HepG2 (cell line): ENCODE data around the gene NFKB2. TPM values are rescaled to one million over a fixed set of nuclear protein-coding genes. Genes with fewer than 3 reads are reported as not detected.

Experiments
- ATAC-seq: fragments of 200-7000 bp; cut with Tn5 transposase; 3 replicates; pipeline ENCODE4 v1.9.1; 2020; ENCODE audit warnings: mild to moderate bottlenecking, moderate library complexity
- BruUV-seq: library from RNA; stranded (reverse); fragments of 400-500 nt; replicated peaks from 2 replicates; lab custom pipeline; 2021; lab: Mats Ljungman, UMichigan
- CTCF ChIA-PET: fragments of 300-600 bp; formaldehyde crosslinking; extraction: SDS; loops from one replicate; lab custom pipeline; 2021; ENCODE audit warnings: low total read pairs, inconsistent platforms, low intra/inter-chr PET ratio; lab: Yijun Ruan, JAX
- POLR2A ChIA-PET: fragments of 350-600 bp; sonication (Branson Sonifier 250); formaldehyde crosslinking; loops from one replicate; lab custom pipeline; 2020; ENCODE audit warnings: antibody characterized with exemption, inconsistent platforms; lab: Yijun Ruan, JAX
- DNase-seq: peaks from one replicate; pipeline ENCODE4 v3.0.0-alpha.2; 2015; ENCODE audit warnings: low spot score
- FAIRE-seq: peaks from 3 replicates; lab custom pipeline; 2011; peaks lifted over from hg19 to GRCh38; lab: Jason Lieb, UNC
- H2AFZ ChIP-seq: one replicate; pipeline ENCODE4 v1.6.1; 2011; ENCODE audit warnings: low read length, inconsistent platforms
- H3K27ac ChIP-seq: fragments of 300-600 bp; 3 replicates; pipeline ENCODE4 v1.8.0; 2011; ENCODE audit warnings: mixed run types, mild to moderate bottlenecking, mixed read lengths, low read length, inconsistent platforms; ENCODE audit not compliant: insufficient read depth; ENCODE audit errors: extremely low read length
- H3K27me3 ChIP-seq, 2 experiments: fragments of 200-600 bp in 1 of 2; 2 replicates in 1 of 2; 3 replicates in 1 of 2; pipeline versions ENCODE4 v1.6.0 to v1.8.0; 2011; ENCODE audit warnings: low read length in 2 of 2, mild to moderate bottlenecking in 2 of 2, moderate library complexity in 2 of 2, inconsistent platforms in 1 of 2; ENCODE audit not compliant: insufficient read depth in 2 of 2, control insufficient read depth in 1 of 2
- H3K36me3 ChIP-seq, 2 experiments: fragments of 200-600 bp in 1 of 2; replicated peaks in 1 of 2; 2 replicates in 1 of 2; 3 replicates in 1 of 2; pipeline versions ENCODE4 v1.5.1 to v1.8.0; 2011; ENCODE audit warnings: low read length in 2 of 2, inconsistent platforms in 1 of 2; ENCODE audit not compliant: insufficient read depth in 2 of 2, control insufficient read depth in 1 of 2
- H3K4me1 ChIP-seq: 2 replicates; pipeline ENCODE4 v1.5.1; 2012; ENCODE audit warnings: low read length, inconsistent platforms; ENCODE audit not compliant: insufficient read depth
- H3K4me2 ChIP-seq: 2 replicates; pipeline ENCODE4 v1.6.0; 2011; ENCODE audit warnings: low read depth, low read length, inconsistent platforms
- H3K4me3 ChIP-seq, 3 experiments: fragments of 200-600 bp in 1 of 3; sonication (generic), shearing (Covaris generic) in 1 of 3; replicated peaks in 1 of 3; 2 replicates each; pipeline ENCODE4 v1.5.1; 2011 to 2016; ENCODE audit warnings: low read length in 3 of 3, inconsistent platforms in 2 of 3, low read depth in 2 of 3, mild to moderate bottlenecking in 2 of 3, control low read depth in 1 of 3, mixed read lengths in 1 of 3; ENCODE audit not compliant: insufficient read depth in 1 of 3
- H3K79me2 ChIP-seq: one replicate; pipeline ENCODE4 v1.6.1; 2011; ENCODE audit warnings: low read length, inconsistent platforms; ENCODE audit not compliant: insufficient read depth
- H3K9ac ChIP-seq: 2 replicates; pipeline ENCODE4 v1.6.0; 2011; ENCODE audit warnings: mild to moderate bottlenecking, low read depth, low read length, inconsistent platforms; ENCODE audit not compliant: insufficient read depth
- H3K9me3 ChIP-seq: 2 replicates; pipeline ENCODE4 v1.5.1; 2012; ENCODE audit warnings: mild to moderate bottlenecking, low read length
- H4K20me1 ChIP-seq: 2 replicates; pipeline ENCODE4 v1.6.0; 2011; ENCODE audit warnings: inconsistent platforms, mild to moderate bottlenecking, low read length, moderate library complexity; ENCODE audit not compliant: insufficient read depth
- HDAC1 ChIP-seq: sonication (generic); formaldehyde crosslinking; IDR thresholded peaks from 2 replicates; pipeline ENCODE4 v1.5.1; 2020; ENCODE audit warnings: mild to moderate bottlenecking, missing genetic modification reagents
- HDAC2 ChIP-seq: sonication (generic); formaldehyde crosslinking; IDR thresholded peaks from 2 replicates; pipeline ENCODE4 v1.4.0; 2020; ENCODE audit warnings: missing genetic modification reagents
- HNRNPL ChIP-seq: fragments of 200-400 bp; formaldehyde crosslinking; IDR thresholded peaks from 2 replicates; pipeline ENCODE4 v1.6.1; 2017; ENCODE audit warnings: mild to moderate bottlenecking, low read depth, low read length
- NCOA5 ChIP-seq: sonication (generic); formaldehyde crosslinking; IDR thresholded peaks from 2 replicates; pipeline ENCODE4 v1.4.0; 2020; ENCODE audit warnings: missing genetic modification reagents
- NFAT5 ChIP-seq: sonication (generic); formaldehyde crosslinking; IDR thresholded peaks from 2 replicates; pipeline ENCODE4 v1.4.0; 2020; ENCODE audit warnings: missing genetic modification reagents
- POGK ChIP-seq: sonication (generic); formaldehyde crosslinking; conservative IDR thresholded peaks from 2 replicates; pipeline ENCODE4 v1.8.0; 2022; ENCODE audit warnings: mild to moderate bottlenecking, moderate library complexity, missing genetic modification reagents
- PPARG ChIP-seq: conservative IDR thresholded peaks from 2 replicates; pipeline ENCODE4 v1.6.1; 2016; ENCODE audit warnings: missing biosample characterization, missing genetic modification reagents
- SIX1 ChIP-seq: sonication (generic); formaldehyde crosslinking; IDR thresholded peaks from 2 replicates; pipeline ENCODE4 v1.4.0; 2020; ENCODE audit warnings: missing genetic modification reagents, borderline replicate concordance
- TBP ChIP-seq: sonication (generic); formaldehyde crosslinking; IDR thresholded peaks from 2 replicates; pipeline ENCODE4 v1.5.0; 2020; ENCODE audit warnings: missing genetic modification reagents
- TBX3 ChIP-seq: fragments of 450-650 bp; IDR thresholded peaks from 2 replicates; pipeline ENCODE4 v1.6.1; 2017; ENCODE audit warnings: antibody characterized with exemption, mild to moderate bottlenecking, inconsistent platforms, borderline replicate concordance
- YEATS4 ChIP-seq: sonication (generic); formaldehyde crosslinking; IDR thresholded peaks from 2 replicates; pipeline ENCODE4 v1.4.0; 2020; ENCODE audit warnings: missing genetic modification reagents, borderline replicate concordance
- ZFP90 ChIP-seq: sonication (generic); formaldehyde crosslinking; IDR thresholded peaks from 2 replicates; pipeline ENCODE4 v1.8.0; 2022; ENCODE audit warnings: missing genetic modification reagents, mild to moderate bottlenecking, inconsistent platforms, borderline replicate concordance
- ZNF841 ChIP-seq: sonication (generic); formaldehyde crosslinking; IDR thresholded peaks from 2 replicates; pipeline ENCODE4 v1.8.1; 2023; ENCODE audit warnings: missing genetic modification reagents, borderline replicate concordance
- WGBS: methylation state at CpG from one replicate; pipeline ENCODE4 v1.1.6; 2017; ENCODE audit warnings: low lambda C conversion rate; 5-methylcytosine and 5-hydroxymethylcytosine counted together
- in situ Hi-C: cut with HindIII; loops from 2 replicates; pipeline ENCODE4 v1.10.0; 2017; ENCODE audit warnings: low pct_unique_long_range_greater_than_20kb; ENCODE audit not compliant: extremely low pct_ligation_motif_present
- intact Hi-C: fragments of 100-400 bp; cut with micrococcal nuclease; formaldehyde crosslinking; loops from one replicate; pipeline ENCODE4 v1.10.0; 2022; ENCODE audit not compliant: unreplicated experiment
- polyA plus RNA-seq, 8 experiments: library from polyadenylated mRNA; depleted of rRNA in 3 of 8; stranded (reverse) in 7 of 8; unstranded in 1 of 8; fragments of >200 nt; fragmentation: Illumina TruSeq in 4 of 8; extraction: Trizol in 4 of 8; gene quantifications; 2 replicates each; pipeline versions ENCODE4 v1.2.1 to v1.2.3, GENCODE V29; 2011 to 2016; ENCODE audit warnings: low read depth in 4 of 8, missing spikeins in 1 of 8, mixed read lengths in 1 of 8; ENCODE audit not compliant: insufficient read depth in 1 of 8
- total RNA-seq, 5 experiments: library from RNA; depleted of rRNA; stranded (reverse); fragments of >200 nt; fragmentation: Illumina TruSeq; extraction: Trizol; gene quantifications; 2 replicates each; pipeline ENCODE4 v1.2.3, GENCODE V29; 2016; ENCODE audit warnings: low read depth in 1 of 5
- TF ChIP-seq, protein P1 (sequence below): sonication (generic); formaldehyde crosslinking; IDR thresholded peaks from 2 replicates; pipeline ENCODE4 v1.5.1; 2020; ENCODE audit warnings: mild to moderate bottlenecking, missing genetic modification reagents, moderate library complexity

NFKB2 gene
- total and polyA plus RNA-seq, 2 of the 13 experiments (the other 11 are each of a cell fraction or from before 2014, with no cell fraction given), result 7.7 to 12.5 TPM

DNA sequence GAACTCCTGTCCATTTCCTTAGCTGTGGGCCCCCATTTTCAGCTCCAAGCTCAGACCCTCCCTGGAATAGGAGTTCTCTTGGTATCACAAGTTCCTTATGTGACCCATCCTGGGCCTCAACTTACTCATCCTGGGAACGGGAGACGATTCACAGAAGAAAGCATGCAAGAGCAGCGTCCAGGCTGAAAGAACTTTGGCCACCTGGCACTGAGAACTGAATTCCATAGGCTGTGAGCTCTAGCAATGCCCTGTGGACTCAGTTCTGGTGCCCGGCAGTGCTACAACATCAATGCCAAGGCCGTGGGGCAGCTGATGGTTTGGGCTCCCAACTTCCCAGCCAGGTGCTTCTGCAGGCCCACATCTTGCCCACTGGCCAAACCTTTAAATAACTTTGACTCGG, 40.8 kb downstream of the NFKB2 start:
- no TSS peak for BruUV-seq
- no peak overlapping the region for H2AFZ ChIP-seq
- H3K4me1 ChIP-seq, result peaks cover 43% of the 10 kb centered on the region
- 2% methylated on average over 4 of the region's 6 CpGs for WGBS
- no peaks in the 10 kb centered on the region for H3K9me3 ChIP-seq
- ChIA-PET POLR2A (interaction anchor here (0.8 to 6.8 kb wide), 4 partner anchors 10 to 26 kb away, joined by 3 to 135 read pairs (median 90); partner anchors contain the start of genes C10orf95 and FBXL15), CTCF (no interaction called here)
- no peak for ATAC-seq
- H4K20me1 ChIP-seq, result no peaks in the 10 kb centered on the region
- peak overlapping the region; percentile 97 for H3K4me2 ChIP-seq
- H3K4me3 ChIP-seq, result peak overlapping the region; percentile 44 to 76 (median 55)
- no peak for DNase-seq
- no peak for FAIRE-seq
- H3K79me2 ChIP-seq, result peaks cover 5% of the 10 kb centered on the region
- H3K36me3 ChIP-seq, result no peaks in the 10 kb centered on the region
- intact Hi-C loops (no loop called here), in situ Hi-C loops (no loop called here)
- no peak overlapping the region for H3K27ac ChIP-seq
- no peaks in the 10 kb centered on the region; a peak in 1 of 5 replicates for H3K27me3 ChIP-seq
- H3K9ac ChIP-seq, result peak overlapping the region; percentile 68
- no peak for TF ChIP-seq POGK
- TF ChIP-seq SIX1 (CRISPR knock-in tag), result no peak
- no peak for TF ChIP-seq HDAC2
- TF ChIP-seq ZNF841 (CRISPR knock-in tag), result no peak
- no peak for TF ChIP-seq NCOA5 (CRISPR knock-in tag)
- no peak for TF ChIP-seq HDAC1
- TF ChIP-seq TBX3, result no peak
- TF ChIP-seq TBP (CRISPR knock-in tag), result no peak
- TF ChIP-seq, protein P1, sequence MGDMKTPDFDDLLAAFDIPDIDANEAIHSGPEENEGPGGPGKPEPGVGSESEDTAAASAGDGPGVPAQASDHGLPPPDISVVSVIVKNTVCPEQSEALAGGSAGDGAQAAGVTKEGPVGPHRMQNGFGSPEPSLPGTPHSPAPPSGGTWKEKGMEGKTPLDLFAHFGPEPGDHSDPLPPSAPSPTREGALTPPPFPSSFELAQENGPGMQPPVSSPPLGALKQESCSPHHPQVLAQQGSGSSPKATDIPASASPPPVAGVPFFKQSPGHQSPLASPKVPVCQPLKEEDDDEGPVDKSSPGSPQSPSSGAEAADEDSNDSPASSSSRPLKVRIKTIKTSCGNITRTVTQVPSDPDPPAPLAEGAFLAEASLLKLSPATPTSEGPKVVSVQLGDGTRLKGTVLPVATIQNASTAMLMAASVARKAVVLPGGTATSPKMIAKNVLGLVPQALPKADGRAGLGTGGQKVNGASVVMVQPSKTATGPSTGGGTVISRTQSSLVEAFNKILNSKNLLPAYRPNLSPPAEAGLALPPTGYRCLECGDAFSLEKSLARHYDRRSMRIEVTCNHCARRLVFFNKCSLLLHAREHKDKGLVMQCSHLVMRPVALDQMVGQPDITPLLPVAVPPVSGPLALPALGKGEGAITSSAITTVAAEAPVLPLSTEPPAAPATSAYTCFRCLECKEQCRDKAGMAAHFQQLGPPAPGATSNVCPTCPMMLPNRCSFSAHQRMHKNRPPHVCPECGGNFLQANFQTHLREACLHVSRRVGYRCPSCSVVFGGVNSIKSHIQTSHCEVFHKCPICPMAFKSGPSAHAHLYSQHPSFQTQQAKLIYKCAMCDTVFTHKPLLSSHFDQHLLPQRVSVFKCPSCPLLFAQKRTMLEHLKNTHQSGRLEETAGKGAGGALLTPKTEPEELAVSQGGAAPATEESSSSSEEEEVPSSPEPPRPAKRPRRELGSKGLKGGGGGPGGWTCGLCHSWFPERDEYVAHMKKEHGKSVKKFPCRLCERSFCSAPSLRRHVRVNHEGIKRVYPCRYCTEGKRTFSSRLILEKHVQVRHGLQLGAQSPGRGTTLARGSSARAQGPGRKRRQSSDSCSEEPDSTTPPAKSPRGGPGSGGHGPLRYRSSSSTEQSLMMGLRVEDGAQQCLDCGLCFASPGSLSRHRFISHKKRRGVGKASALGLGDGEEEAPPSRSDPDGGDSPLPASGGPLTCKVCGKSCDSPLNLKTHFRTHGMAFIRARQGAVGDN, result peak; percentile 26; the same call in 1 of the 2 replicates
- TF ChIP-seq PPARG, result no peak
- TF ChIP-seq YEATS4 (CRISPR knock-in tag), result no peak
- no peak for TF ChIP-seq NFAT5 (CRISPR knock-in tag)
- TF ChIP-seq HNRNPL, result peak; percentile 73
- no peak for TF ChIP-seq ZFP90 (CRISPR knock-in tag)
